ENCODE data around the gene FLT3.

DNA sequence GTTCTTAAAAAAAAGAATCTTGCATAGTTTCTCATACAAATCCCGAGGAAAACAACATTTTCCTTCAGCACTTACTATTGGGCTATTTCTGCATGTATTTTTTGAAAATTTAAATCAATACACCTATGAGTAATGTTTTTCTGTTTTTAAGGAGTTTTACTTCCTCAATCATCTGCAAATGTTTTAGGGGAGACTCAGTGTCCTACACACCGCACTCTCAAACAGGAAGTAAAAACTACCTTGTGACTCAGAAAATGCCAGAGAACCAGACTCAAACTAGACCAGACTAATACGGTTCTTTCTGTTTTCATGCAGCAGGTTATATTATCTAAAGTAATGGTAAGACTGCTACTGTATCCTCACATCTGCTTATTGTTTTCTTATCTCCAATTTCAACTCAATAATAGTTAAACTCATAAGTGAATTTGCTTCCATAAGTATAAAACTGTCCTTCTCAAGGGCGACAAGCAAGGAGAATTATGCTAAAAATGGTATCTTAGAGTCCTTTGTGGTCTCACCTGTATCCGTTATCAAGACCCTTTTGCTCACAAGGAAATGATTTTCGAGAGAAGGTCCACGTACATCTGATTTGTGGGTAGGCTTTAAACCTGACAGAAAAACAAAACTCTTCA is 52.5 kb downstream of the FLT3 start:
- TF ChIP-seq POLR2AphosphoS5 (IDR thresholded peaks at IDR 0.05; ENCODE audit: insufficient read depth in 1 of 2, low read depth in 1 of 2) (no peak), POLR2A (IDR thresholded peaks at IDR 0.05) (no peak)
- TF ChIP-seq, protein P1, sequence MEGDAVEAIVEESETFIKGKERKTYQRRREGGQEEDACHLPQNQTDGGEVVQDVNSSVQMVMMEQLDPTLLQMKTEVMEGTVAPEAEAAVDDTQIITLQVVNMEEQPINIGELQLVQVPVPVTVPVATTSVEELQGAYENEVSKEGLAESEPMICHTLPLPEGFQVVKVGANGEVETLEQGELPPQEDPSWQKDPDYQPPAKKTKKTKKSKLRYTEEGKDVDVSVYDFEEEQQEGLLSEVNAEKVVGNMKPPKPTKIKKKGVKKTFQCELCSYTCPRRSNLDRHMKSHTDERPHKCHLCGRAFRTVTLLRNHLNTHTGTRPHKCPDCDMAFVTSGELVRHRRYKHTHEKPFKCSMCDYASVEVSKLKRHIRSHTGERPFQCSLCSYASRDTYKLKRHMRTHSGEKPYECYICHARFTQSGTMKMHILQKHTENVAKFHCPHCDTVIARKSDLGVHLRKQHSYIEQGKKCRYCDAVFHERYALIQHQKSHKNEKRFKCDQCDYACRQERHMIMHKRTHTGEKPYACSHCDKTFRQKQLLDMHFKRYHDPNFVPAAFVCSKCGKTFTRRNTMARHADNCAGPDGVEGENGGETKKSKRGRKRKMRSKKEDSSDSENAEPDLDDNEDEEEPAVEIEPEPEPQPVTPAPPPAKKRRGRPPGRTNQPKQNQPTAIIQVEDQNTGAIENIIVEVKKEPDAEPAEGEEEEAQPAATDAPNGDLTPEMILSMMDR (IDR thresholded peaks at IDR 0.05) = no peak
